Choroid plexus epithelial cell (primary cell): ENCODE results near the gene ME3.

Experiments
- DNase-seq: peaks from one replicate; pipeline ENCODE4 v3.0.0-alpha.2; 2010; ENCODE audit warnings: low read depth
- H3K4me3 ChIP-seq: 2 replicates; pipeline ENCODE4 v1.5.1; 2011; ENCODE audit warnings: low read depth, mild to moderate bottlenecking, control low read depth, low read length, moderate library complexity
- TF ChIP-seq, protein P1 (sequence below): conservative IDR thresholded peaks from 2 replicates; pipeline ENCODE4 v1.5.1; 2011; ENCODE audit warnings: low read depth, mild to moderate bottlenecking, control low read depth, inconsistent platforms, low read length, moderate library complexity

ME3 gene

DNA sequence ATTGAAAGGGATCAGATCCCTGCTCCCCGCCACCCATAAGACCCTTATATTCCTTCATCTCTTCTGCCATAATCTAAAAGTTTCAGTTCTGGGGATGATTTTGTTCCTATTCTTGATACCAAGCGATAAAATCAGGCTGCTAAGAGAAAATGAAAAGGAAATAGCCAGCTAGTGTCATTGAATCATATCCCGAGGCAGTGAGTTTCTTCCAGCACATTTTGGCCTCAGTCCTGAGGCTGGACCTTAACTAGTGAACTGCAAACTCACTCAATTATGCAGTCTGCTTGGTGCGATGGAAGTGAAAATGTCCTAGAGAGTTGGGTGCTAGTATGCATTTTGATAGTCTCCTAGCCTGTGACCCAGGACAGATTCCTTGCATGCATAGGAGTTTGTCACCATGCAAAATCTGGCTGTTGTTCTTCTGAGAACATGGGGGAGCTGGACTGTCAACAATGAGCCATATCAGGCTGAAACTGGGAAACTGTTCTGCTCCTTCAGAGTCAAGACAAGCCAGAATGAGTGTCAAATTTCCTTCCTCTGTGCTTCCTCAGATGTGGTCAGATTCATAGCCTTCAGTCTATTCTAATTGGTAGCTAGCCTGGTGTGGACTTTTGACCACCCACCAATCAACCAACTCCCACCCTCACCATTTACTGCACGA is 194.8 kb downstream of the ME3 start:
- TF ChIP-seq, protein P1, sequence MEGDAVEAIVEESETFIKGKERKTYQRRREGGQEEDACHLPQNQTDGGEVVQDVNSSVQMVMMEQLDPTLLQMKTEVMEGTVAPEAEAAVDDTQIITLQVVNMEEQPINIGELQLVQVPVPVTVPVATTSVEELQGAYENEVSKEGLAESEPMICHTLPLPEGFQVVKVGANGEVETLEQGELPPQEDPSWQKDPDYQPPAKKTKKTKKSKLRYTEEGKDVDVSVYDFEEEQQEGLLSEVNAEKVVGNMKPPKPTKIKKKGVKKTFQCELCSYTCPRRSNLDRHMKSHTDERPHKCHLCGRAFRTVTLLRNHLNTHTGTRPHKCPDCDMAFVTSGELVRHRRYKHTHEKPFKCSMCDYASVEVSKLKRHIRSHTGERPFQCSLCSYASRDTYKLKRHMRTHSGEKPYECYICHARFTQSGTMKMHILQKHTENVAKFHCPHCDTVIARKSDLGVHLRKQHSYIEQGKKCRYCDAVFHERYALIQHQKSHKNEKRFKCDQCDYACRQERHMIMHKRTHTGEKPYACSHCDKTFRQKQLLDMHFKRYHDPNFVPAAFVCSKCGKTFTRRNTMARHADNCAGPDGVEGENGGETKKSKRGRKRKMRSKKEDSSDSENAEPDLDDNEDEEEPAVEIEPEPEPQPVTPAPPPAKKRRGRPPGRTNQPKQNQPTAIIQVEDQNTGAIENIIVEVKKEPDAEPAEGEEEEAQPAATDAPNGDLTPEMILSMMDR, result no peak
- H3K4me3 ChIP-seq, result no peak overlapping the region
- peak; percentile 76 for DNase-seq

DNA sequence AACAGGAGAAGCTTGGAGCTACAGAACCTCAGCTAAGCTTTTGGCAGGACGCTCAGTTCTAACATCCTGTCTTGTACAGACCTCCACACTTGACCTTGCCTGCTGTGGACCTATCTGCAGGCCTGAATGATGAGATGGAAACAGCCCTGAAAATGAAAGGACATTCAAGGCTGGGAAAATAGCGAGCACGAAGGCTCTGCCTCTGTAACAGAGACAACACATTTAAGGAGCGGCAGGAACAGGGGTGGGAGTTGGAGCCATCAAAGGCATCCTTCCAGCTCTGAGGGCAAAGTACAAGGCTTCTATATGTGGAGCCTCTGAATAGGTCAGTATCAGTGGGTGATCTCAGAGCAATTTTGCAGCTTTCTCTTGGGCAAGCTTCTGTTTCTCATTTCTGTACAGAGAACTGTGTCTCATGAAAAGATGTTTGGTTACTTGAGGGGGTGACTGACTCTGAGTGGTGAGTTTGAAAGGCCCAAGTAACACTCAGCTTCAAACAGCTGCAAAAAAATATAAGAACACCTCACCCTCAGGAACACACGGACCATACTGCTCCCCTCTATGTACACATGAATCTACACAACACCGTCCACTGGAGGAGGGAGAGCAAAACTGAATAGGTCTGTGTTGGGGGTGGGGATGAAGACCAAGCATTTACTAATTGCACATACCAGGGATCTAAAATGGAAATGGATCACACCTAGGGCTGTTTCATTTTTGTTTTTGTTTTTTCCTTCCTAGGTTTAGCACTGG is 196.1 kb downstream of the ME3 start:
- DNase-seq, result peak; percentile 90
- no peak overlapping the region for H3K4me3 ChIP-seq
- TF ChIP-seq, protein P1, result no peak

DNA sequence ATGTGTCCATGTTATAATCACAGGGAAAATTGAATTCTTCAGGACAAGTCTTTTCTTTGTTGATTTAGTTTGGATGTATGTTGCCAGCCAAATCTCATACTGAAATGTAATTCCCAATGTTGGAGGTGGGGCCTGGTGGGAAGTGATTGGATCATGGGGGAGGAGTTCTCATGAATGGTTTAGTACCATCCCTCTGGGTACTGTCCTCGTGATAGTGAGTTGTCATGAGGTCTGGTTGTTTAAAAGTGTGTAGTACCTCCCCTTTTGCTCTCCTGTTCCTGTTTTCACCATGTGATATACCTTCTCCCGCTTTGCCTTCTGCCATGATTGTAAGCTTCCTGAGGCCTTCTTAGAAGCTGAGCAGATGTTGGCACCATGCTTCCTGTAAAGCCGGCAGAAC is 197.4 kb downstream of the ME3 start:
- TF ChIP-seq, protein P1, result no peak
- H3K4me3 ChIP-seq, result no peak overlapping the region
- no peak for DNase-seq

DNA sequence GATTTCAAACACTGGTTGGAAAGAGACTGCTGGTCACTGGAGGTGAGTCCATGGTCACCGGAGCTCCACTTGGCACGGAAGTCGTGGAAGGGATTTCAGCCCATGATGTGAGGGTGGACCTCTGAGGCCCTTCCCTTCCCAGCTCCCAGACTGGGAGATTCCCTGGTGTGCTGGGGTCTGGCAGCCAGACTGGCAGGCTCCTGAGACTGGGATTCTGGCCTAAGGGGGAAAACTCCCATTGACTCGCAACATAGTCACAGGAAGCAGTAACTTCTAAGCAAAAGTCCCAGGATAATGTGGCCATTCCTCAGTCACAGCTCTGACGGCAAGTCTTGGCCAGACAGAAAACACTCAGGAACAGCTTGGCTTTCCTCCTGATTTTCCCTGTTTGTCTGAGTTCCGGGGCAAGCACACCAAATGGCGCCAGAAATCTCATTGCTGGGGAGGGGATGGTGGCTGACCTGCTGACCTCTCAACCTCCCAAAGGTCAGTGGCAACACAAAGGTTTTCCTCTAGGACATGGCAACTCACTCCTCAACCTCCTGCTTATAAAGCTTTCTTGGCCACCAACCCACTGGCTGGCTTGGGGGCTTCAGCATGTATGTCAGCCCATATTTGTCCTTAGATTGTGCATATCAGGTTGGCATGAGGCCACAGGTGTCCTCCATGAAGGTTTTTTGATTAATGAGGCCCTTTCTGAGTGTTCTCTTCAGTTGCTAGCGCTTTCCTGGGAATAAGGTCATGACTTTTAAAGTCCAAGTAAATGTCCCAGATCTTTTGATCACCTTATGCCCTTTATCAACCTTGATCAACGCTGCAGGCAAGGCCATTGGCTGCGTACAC is 198.2 kb downstream of the ME3 start:
- H3K4me3 ChIP-seq, result no peak overlapping the region
- TF ChIP-seq, protein P1, result no peak
- DNase-seq, result no peak

DNA sequence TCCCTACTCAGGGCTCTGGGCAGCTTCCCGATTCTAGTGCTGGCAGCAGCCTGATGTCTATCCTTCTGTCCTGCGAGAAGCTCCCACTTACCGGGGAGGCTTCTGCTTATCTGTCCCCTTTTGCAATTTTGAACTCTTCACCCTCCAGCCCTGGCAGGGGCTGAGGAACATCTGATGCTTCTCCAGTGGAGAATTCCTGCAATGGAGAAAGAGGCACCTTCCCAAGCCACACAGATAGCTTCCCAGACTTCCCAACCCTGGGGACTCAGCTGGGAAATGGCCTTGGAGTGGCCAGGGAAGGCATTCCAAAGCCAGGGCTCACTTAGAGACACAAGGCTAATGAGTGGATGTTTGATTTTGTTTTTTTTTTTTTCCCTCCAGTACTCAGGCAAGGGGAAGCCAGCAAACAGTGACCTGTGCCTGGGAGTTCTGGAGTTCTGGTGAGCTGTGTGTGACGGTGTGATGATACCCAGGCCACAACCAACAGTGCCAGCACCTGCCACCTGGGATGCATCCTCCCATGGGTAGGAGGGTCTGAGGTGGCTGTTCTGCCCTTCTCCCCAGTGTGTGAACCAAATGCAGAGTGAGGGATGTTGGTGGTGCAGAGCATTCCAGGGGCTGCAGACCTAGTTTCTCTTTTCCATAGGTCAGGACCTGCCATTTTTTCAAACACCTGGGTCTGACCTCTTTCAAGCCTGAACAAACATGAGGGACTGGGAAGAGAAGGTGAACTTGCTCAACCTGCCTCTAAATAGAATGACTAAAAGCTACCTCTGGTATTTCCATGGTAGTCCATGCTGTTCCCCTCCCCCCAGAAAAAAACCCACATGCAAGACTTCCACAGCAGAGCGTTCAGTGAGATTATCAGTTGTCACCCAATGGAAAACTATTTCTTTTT is 202.7 kb downstream of the ME3 start:
- TF ChIP-seq, protein P1, result no peak
- no peak overlapping the region for H3K4me3 ChIP-seq
- DNase-seq, result no peak

DNA sequence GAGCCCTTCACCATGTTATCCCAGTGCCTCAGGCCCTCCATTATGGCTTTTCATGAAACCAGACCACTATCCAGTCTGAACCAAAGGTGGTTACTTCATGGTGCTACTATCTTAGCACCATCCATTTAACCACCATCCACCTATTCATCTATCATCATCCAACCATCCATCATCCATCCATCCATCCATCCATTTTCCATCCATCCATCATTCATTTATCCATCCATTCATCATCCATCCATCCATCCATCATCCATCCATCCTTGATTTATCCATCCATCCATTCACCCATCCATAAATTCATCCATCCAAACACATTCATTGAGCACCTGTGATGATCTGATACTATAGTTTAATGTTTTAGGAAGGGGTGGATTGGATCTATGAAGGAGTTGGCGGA is 204.2 kb downstream of the ME3 start:
- DNase-seq, result no peak
- TF ChIP-seq, protein P1, result no peak
- no peak overlapping the region for H3K4me3 ChIP-seq
